SKM-1 treated with dmso at 0.1 percent for 144 hours (cell line): ENCODE data around the gene GNAI2.
"Not testable (repeated sequence)": the region's sequence is repeated elsewhere in the genome, so short reads cannot be mapped to it uniquely, and the experiment has no call there.

Experiments used
- DNase-seq: peaks from one replicate; lab custom pipeline; 2025; ENCODE audit not compliant: unreplicated experiment; lab: John Stamatoyannopoulos, UW

Gene GNAI2

GRCh38 chr3:50204804-50205412 is 31.1 kb upstream of the GNAI2 start, which contains the start of gene SLC38A3:
TSS of gene SLC38A3 (plus strand) at chr3:50205271. CDS start at chr3:50214200, 8,929 bp downstream.
- no peak for DNase-seq

GRCh38 chr3:50205413-50206276 is 30.4 kb upstream of the GNAI2 start:
- DNase-seq = no peak

GRCh38 chr3:50207359-50208042 is 28.5 kb upstream of the GNAI2 start:
- no peak for DNase-seq

- DNase-seq = no peak
Measured at GRCh38 chr3:50208677-50209344, 27.2 kb upstream of the GNAI2 start.

GRCh38 chr3:50210176-50210509 is 25.9 kb upstream of the GNAI2 start:
- no peak for DNase-seq

- DNase-seq = no peak
Measured at GRCh38 chr3:50210510-50211367, 25.3 kb upstream of the GNAI2 start.

GRCh38 chr3:50211368-50211717 is 24.7 kb upstream of the GNAI2 start:
- not testable (repeated sequence) for DNase-seq

GRCh38 chr3:50211930-50212329 is 24.1 kb upstream of the GNAI2 start:
- peak; percentile 48 for DNase-seq

- DNase-seq = no peak
Measured at GRCh38 chr3:50212502-50212901, 23.5 kb upstream of the GNAI2 start.

GRCh38 chr3:50212971-50213370 is 23.0 kb upstream of the GNAI2 start:
- DNase-seq = no peak

- no peak for DNase-seq
Measured at GRCh38 chr3:50213373-50213772, 22.6 kb upstream of the GNAI2 start.

GRCh38 chr3:50214824-50215223 is 21.2 kb upstream of the GNAI2 start:
- DNase-seq = no peak

GRCh38 chr3:50215529-50215928 is 20.5 kb upstream of the GNAI2 start:
- DNase-seq = no peak

- no peak for DNase-seq
Measured at GRCh38 chr3:50217681-50218080, 18.3 kb upstream of the GNAI2 start.

- DNase-seq = no peak
Measured at GRCh38 chr3:50218448-50218847, 17.6 kb upstream of the GNAI2 start.

GRCh38 chr3:50219285-50219684 is 16.7 kb upstream of the GNAI2 start:
- DNase-seq = no peak

- DNase-seq = no peak
Measured at GRCh38 chr3:50220109-50220508, 15.9 kb upstream of the GNAI2 start.

GRCh38 chr3:50221051-50221410 is 15.0 kb upstream of the GNAI2 start:
- no peak for DNase-seq

- DNase-seq = no peak
Measured at GRCh38 chr3:50221411-50222168, 14.4 kb upstream of the GNAI2 start.

GRCh38 chr3:50222169-50222528 is 13.9 kb upstream of the GNAI2 start:
- no peak for DNase-seq
